GM23248 (cell line): ENCODE data around the gene APBA1.

Experiments
- EZH2 ChIP-seq: fragments of 200-600 bp; sonication (generic); IDR thresholded peaks from 2 replicates; pipeline ENCODE4 v1.6.1; 2018; ENCODE audit warnings: antibody characterized with exemption, mild to moderate bottlenecking; ENCODE audit not compliant: insufficient read depth, poor library complexity, severe bottlenecking
- EZH2phosphoT487 ChIP-seq: fragments of 200-600 bp; sonication (generic); IDR thresholded peaks from 2 replicates; pipeline ENCODE4 v1.6.1; 2018; ENCODE audit warnings: antibody characterized with exemption, moderate library complexity, mild to moderate bottlenecking, low read depth; ENCODE audit not compliant: insufficient read depth

- TF ChIP-seq EZH2phosphoT487: no peak
- no peak for TF ChIP-seq EZH2
Measured at GRCh38 chr9:69443178-69443577, 229.0 kb downstream of the APBA1 start.
